Duodenal mucosa (tissue), 2 donors: ENCODE results near the gene GZMH.

Source experiments
- H3K27ac ChIP-seq: one replicate; pipeline ENCODE4 v1.7.0; 2013; ENCODE audit warnings: low read depth, low read length
- H3K27me3 ChIP-seq, 2 donors: one replicate each; pipeline ENCODE4 v1.7.0; 2013; ENCODE audit warnings: low read length in 2 of 2, control low read depth in 1 of 2; ENCODE audit not compliant: insufficient read depth in 2 of 2, control insufficient read depth in 1 of 2
- H3K36me3 ChIP-seq, 2 donors: one replicate each; pipeline ENCODE4 v1.7.0; 2013; ENCODE audit warnings: low read length in 2 of 2, control low read depth in 1 of 2; ENCODE audit not compliant: insufficient read depth in 2 of 2, control insufficient read depth in 1 of 2
- H3K4me1 ChIP-seq, 2 donors: one replicate each; pipeline ENCODE4 v1.7.0; 2013; ENCODE audit warnings: low read length in 2 of 2, control low read depth in 1 of 2; ENCODE audit not compliant: insufficient read depth in 2 of 2, control insufficient read depth in 1 of 2
- H3K4me3 ChIP-seq, 2 donors: one replicate each; pipeline ENCODE4 v1.7.0; 2013; ENCODE audit warnings: low read length in 2 of 2, low read depth in 1 of 2
- H3K9ac ChIP-seq, 2 donors: one replicate each; pipeline ENCODE4 v1.7.0; 2013; ENCODE audit warnings: low read length in 2 of 2, low read depth in 1 of 2
- H3K9me3 ChIP-seq, 2 donors: one replicate each; pipeline ENCODE4 v1.7.0; 2013; ENCODE audit warnings: low read length in 2 of 2, control low read depth in 1 of 2; ENCODE audit not compliant: control insufficient read depth in 1 of 2

Gene GZMH

GRCh38 chr14:24630087-24630871 lies 20.8 kb upstream of the GZMH start:
- no peak overlapping the region for H3K4me3 ChIP-seq
- no peaks in the 10 kb centered on the region for H3K27me3 ChIP-seq
- no peaks in the 10 kb centered on the region for H3K36me3 ChIP-seq
- H3K4me1 ChIP-seq: peaks cover 0 to 6% of the 10 kb centered on the region in 2 donors
- H3K9ac ChIP-seq: no peak overlapping the region
- H3K9me3 ChIP-seq: no peaks in the 10 kb centered on the region
- H3K27ac ChIP-seq: no peak overlapping the region

- H3K9ac ChIP-seq: no peak overlapping the region
- no peaks in the 10 kb centered on the region for H3K27me3 ChIP-seq
- H3K36me3 ChIP-seq: no peaks in the 10 kb centered on the region
- H3K4me1 ChIP-seq: peaks cover 0 to 6% of the 10 kb centered on the region in 2 donors
- no peaks in the 10 kb centered on the region for H3K9me3 ChIP-seq
- H3K27ac ChIP-seq: no peak overlapping the region
- H3K4me3 ChIP-seq: no peak overlapping the region
Measured at GRCh38 chr14:24629521-24629920, 20.0 kb upstream of the GZMH start.

- Histone ChIP-seq H3K4me1 (no peaks in the 10 kb centered on the region), H3K36me3 (no peaks in the 10 kb centered on the region), H3K9ac (no peak overlapping the region), H3K27me3 (no peaks in the 10 kb centered on the region), H3K27ac (no peak overlapping the region), H3K9me3 (no peaks in the 10 kb centered on the region), H3K4me3 (no peak overlapping the region)
Measured at GRCh38 chr14:24613747-24614146, 4.3 kb upstream of the GZMH start.

- Histone ChIP-seq H3K36me3 (no peaks in the 10 kb centered on the region), H3K4me3 (no peak overlapping the region), H3K27ac (no peak overlapping the region), H3K27me3 (no peaks in the 10 kb centered on the region), H3K4me1 (peaks cover 0 to 2% of the 10 kb centered on the region in 2 donors), H3K9ac (no peak overlapping the region), H3K9me3 (no peaks in the 10 kb centered on the region)
Measured at GRCh38 chr14:24613241-24613640, 3.8 kb upstream of the GZMH start.

DNA sequence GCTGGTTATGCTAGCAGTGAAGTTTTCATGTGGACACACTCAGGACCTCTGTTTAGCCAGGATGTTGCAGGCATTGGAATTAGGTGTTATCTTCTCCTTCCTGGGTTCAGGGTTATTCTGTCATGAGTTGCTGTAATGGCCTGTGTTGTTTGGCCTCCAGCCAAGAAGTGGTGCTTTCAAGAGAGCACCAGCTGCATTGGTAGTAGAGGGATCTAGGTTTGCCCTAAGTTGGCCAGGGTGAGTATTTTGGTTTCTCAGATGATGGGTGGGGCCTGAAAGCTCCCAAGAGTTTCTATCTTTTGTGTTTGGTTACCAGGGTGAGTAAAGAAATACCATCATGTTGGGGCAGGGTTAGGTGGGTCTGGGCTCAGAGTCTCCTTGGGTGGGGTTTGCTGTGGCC lies 2.7 kb upstream of the GZMH start:
- no peak overlapping the region for H3K27ac ChIP-seq
- H3K4me3 ChIP-seq: no peak overlapping the region
- H3K27me3 ChIP-seq: no peaks in the 10 kb centered on the region
- H3K36me3 ChIP-seq: no peaks in the 10 kb centered on the region
- no peaks in the 10 kb centered on the region for H3K9me3 ChIP-seq
- H3K4me1 ChIP-seq: peaks cover 5 to 7% of the 10 kb centered on the region in 2 donors
- H3K9ac ChIP-seq: no peak overlapping the region

DNA sequence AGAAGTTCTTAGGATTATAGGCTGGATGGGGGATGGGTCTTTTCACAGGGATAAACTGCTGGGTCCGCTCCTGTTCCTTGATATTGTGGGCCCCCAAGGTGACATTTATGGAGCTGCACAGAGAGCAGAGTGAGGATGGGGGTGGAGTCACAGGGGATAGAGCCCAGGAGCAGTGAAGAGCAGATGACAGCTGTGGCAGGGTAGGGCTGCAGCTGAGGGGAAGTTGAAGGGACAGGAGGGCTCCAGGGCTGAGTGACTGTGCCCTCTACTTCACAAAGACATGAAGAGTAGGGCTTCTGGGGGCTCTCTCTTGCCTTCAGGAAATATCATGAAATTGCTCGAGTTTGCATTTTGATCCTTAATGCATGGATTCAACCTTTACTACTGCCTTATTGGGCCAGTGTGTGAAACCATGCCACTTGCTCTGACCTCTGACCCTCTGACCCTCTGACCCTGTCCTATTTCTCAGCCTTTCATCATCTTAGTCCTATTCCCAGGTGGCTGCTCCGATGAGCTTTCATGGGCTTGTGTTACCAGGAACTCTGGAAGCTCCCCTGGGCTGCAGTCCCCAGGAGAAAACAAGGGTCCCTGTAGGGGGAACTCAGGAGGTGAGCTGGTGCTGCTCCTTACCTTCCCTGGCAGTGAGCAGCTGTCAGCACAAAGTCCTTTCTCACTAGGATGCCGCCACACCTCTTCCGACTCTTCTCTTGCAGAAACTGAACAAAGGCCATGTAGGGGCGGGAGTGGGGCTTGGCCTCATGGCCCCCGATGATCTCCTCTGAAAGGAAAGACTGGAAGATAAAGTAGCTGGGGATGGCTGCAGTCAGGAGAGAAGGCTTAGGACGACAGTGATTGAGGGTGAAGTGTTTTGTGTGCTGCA lies 1.6 kb downstream of the GZMH start:
- H3K27ac ChIP-seq: no peak overlapping the region
- no peak overlapping the region for H3K9ac ChIP-seq
- no peaks in the 10 kb centered on the region for H3K27me3 ChIP-seq
- no peak overlapping the region for H3K4me3 ChIP-seq
- peaks cover 5 to 15% of the 10 kb centered on the region in 2 donors for H3K4me1 ChIP-seq
- no peaks in the 10 kb centered on the region for H3K36me3 ChIP-seq
- no peaks in the 10 kb centered on the region for H3K9me3 ChIP-seq

DNA sequence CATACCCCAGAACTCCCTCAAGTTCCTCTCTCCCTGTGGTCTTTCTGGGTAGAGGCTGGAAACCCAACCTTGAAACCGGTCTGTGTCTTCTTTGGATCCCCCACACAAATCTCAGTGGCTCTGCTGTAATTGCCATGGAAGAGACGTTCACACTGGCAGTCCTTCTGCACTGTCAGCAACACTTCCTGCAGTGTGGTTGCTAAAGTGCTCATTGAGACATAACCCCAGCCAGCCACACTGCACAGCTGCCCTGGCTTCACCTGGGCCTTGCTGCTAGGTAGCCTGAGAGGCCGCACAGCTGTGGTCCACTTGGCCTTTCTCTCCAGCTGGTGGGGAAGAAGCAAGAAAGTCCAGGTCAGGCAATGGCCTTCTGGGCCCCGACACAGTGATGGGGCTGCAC lies 2.4 kb downstream of the GZMH start:
- Histone ChIP-seq H3K9me3 (no peaks in the 10 kb centered on the region), H3K36me3 (no peaks in the 10 kb centered on the region), H3K4me1 (peaks cover 5 to 15% of the 10 kb centered on the region in 2 donors), H3K27ac (no peak overlapping the region), H3K27me3 (no peaks in the 10 kb centered on the region), H3K9ac (no peak overlapping the region), H3K4me3 (no peak overlapping the region)

DNA sequence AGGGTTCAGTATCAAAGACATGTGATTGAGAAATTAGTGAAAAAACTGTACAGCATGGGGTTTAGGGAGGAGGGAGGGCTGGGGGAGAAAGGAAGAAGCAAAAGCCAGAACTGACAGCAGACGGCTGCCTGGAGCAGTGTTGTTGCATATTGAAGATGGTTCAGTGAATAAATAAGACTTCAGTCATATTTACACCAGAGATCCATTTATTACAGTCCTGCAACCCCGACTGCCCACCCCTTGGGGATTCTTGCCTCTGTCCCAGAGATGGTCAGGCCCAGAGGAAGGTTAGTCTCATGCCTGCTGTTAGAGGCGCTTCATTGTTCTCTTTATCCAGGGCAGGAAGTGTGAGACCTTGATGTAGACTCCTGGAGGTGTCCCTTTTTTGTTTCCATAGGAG lies 3.2 kb downstream of the GZMH start:
- Histone ChIP-seq H3K9me3 (no peaks in the 10 kb centered on the region), H3K27ac (no peak overlapping the region), H3K4me1 (peaks cover 5 to 15% of the 10 kb centered on the region in 2 donors), H3K27me3 (no peaks in the 10 kb centered on the region), H3K4me3 (no peak overlapping the region), H3K36me3 (no peaks in the 10 kb centered on the region), H3K9ac (no peak overlapping the region)

GRCh38 chr14:24605435-24606190 lies 3.9 kb downstream of the GZMH start:
- peaks cover 5 to 15% of the 10 kb centered on the region in 2 donors for H3K4me1 ChIP-seq
- H3K27me3 ChIP-seq: no peaks in the 10 kb centered on the region
- no peak overlapping the region for H3K9ac ChIP-seq
- H3K27ac ChIP-seq: no peak overlapping the region
- no peak overlapping the region for H3K4me3 ChIP-seq
- H3K36me3 ChIP-seq: no peaks in the 10 kb centered on the region
- no peaks in the 10 kb centered on the region for H3K9me3 ChIP-seq

DNA sequence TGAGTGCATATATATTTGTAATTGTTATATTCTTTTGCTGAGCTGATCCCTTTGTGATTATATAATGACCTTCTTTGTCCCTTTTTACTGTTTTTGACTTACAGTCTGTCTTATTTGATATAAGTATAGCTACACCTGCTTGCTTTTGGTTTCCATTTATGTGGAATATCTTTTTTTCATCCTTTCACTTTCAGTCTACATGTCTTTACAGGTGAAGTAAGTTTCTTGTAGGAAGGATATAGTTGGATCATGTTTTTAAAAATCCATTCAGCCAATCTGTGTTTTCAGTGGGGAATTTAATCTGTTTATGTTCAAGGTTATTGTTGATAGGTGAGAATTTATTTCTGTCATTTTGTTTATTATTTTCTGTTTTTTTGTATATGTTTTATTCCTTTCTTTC lies 12.1 kb downstream of the GZMH start:
- Histone ChIP-seq H3K4me3 (no peak overlapping the region), H3K27me3 (no peaks in the 10 kb centered on the region), H3K9me3 (peaks cover 0 to 6% of the 10 kb centered on the region in 2 donors), H3K36me3 (no peaks in the 10 kb centered on the region), H3K9ac (no peak overlapping the region), H3K27ac (no peak overlapping the region), H3K4me1 (no peaks in the 10 kb centered on the region)
